Measurements from ENCODE around the gene CDC5L.

Gene CDC5L

GRCh38 chr6:44474190-44474631 lies 86.7 kb downstream of the CDC5L start:
- no peak overlapping the region for H3K27ac ChIP-seq (ENCODE audit: low read depth, low read length)
- H4K8ac ChIP-seq (ENCODE audit: low read depth, low read length) = no peak overlapping the region
- no peak overlapping the region for H2AK5ac ChIP-seq (ENCODE audit: low read length)
- no peak for DNase-seq
- H4K91ac ChIP-seq (ENCODE audit: low read depth, low read length) = no peak overlapping the region
- no peak overlapping the region for H2BK12ac ChIP-seq (ENCODE audit: low read length)
- H3K36me3 ChIP-seq (ENCODE audit: control insufficient read depth in 1 of 2, insufficient read depth in 2 of 2, low read length in 2 of 2) = no peaks in the 10 kb centered on the region
- no peak overlapping the region for H3K23ac ChIP-seq (ENCODE audit: low read length)
- H2BK120ac ChIP-seq (ENCODE audit: insufficient read depth, low read length, poor library complexity) = no peak overlapping the region
- H3K9me3 ChIP-seq (ENCODE audit: insufficient read depth, low read depth, low read length) = no peaks in the 10 kb centered on the region
- H2BK5ac ChIP-seq (ENCODE audit: low read depth, low read length, poor library complexity) = no peak overlapping the region
- no peak overlapping the region for H3K14ac ChIP-seq (ENCODE audit: low read length)
- H4K12ac ChIP-seq (ENCODE audit: low read depth, low read length) = no peak overlapping the region
- H3K27me3 ChIP-seq (ENCODE audit: insufficient read depth, low read length) = no peaks in the 10 kb centered on the region
- no peak overlapping the region for H3K4me2 ChIP-seq (ENCODE audit: low read length)
- H3K18ac ChIP-seq (ENCODE audit: low read length) = no peak overlapping the region
- no peak overlapping the region for H3K4me3 ChIP-seq (ENCODE audit: low read depth, low read length)
- H3K79me2 ChIP-seq (ENCODE audit: control insufficient read depth, insufficient read depth, low read length, poor library complexity) = no peaks in the 10 kb centered on the region
- H3K4ac ChIP-seq (ENCODE audit: low read depth, low read length) = no peak overlapping the region
- peaks cover 5 to 18% of the 10 kb centered on the region in 2 experiments for H3K4me1 ChIP-seq (ENCODE audit: control insufficient read depth in 1 of 2, insufficient read depth in 2 of 2, low read length in 2 of 2)
- H3K9ac ChIP-seq (ENCODE audit: low read length) = no peak overlapping the region
- no CpG with 5 or more reads among the region's 9 CpGs for WGBS (ENCODE audit: extremely low coverage, insufficient coverage, insufficient read length)
- H3K79me1 ChIP-seq (ENCODE audit: low read length) = peaks cover 3% of the 10 kb centered on the region
- no peak overlapping the region for H2AFZ ChIP-seq (ENCODE audit: insufficient read depth, low read length, poor library complexity)

GRCh38 chr6:44474643-44475042 lies 87.1 kb downstream of the CDC5L start:
- Histone ChIP-seq H3K4me2 (ENCODE audit: low read length) (no peak overlapping the region), H3K27me3 (ENCODE audit: insufficient read depth, low read length) (no peaks in the 10 kb centered on the region), H4K8ac (ENCODE audit: low read depth, low read length) (no peak overlapping the region), H4K91ac (ENCODE audit: low read depth, low read length) (no peak overlapping the region), H2BK5ac (ENCODE audit: low read depth, low read length, poor library complexity) (no peak overlapping the region), H3K9ac (ENCODE audit: low read length) (no peak overlapping the region), H4K12ac (ENCODE audit: low read depth, low read length) (no peak overlapping the region), H3K27ac (ENCODE audit: low read depth, low read length) (no peak overlapping the region), H2BK12ac (ENCODE audit: low read length) (no peak overlapping the region), H3K4me1 (ENCODE audit: control insufficient read depth in 1 of 2, insufficient read depth in 2 of 2, low read length in 2 of 2) (peaks cover 5 to 18% of the 10 kb centered on the region in 2 experiments), H3K36me3 (ENCODE audit: control insufficient read depth in 1 of 2, insufficient read depth in 2 of 2, low read length in 2 of 2) (no peaks in the 10 kb centered on the region), H3K14ac (ENCODE audit: low read length) (no peak overlapping the region), H2AK5ac (ENCODE audit: low read length) (no peak overlapping the region), H3K79me1 (ENCODE audit: low read length) (peaks cover 3% of the 10 kb centered on the region), H2AFZ (ENCODE audit: insufficient read depth, low read length, poor library complexity) (no peak overlapping the region), H3K79me2 (ENCODE audit: control insufficient read depth, insufficient read depth, low read length, poor library complexity) (no peaks in the 10 kb centered on the region), H3K23ac (ENCODE audit: low read length) (no peak overlapping the region), H3K4me3 (ENCODE audit: low read depth, low read length) (no peak overlapping the region), H3K9me3 (ENCODE audit: insufficient read depth, low read depth, low read length) (no peaks in the 10 kb centered on the region), H3K4ac (ENCODE audit: low read depth, low read length) (no peak overlapping the region), H2BK120ac (ENCODE audit: insufficient read depth, low read length, poor library complexity) (no peak overlapping the region), H3K18ac (ENCODE audit: low read length) (no peak overlapping the region)
- no peak for DNase-seq
- WGBS (ENCODE audit: extremely low coverage, insufficient coverage, insufficient read length) = no CpG with 5 or more reads among the region's 1 CpG

- Histone ChIP-seq H2BK120ac (ENCODE audit: insufficient read depth, low read length, poor library complexity) (no peak overlapping the region), H2BK5ac (ENCODE audit: low read depth, low read length, poor library complexity) (no peak overlapping the region), H3K4me3 (ENCODE audit: low read depth, low read length) (no peak overlapping the region), H3K9me3 (ENCODE audit: insufficient read depth, low read depth, low read length) (no peaks in the 10 kb centered on the region), H3K79me1 (ENCODE audit: low read length) (peaks cover 3% of the 10 kb centered on the region), H3K14ac (ENCODE audit: low read length) (peak overlapping the region; percentile 28), H3K36me3 (ENCODE audit: control insufficient read depth in 1 of 2, insufficient read depth in 2 of 2, low read length in 2 of 2) (no peaks in the 10 kb centered on the region), H3K9ac (ENCODE audit: low read length) (no peak overlapping the region), H3K18ac (ENCODE audit: low read length) (no peak overlapping the region), H3K4ac (ENCODE audit: low read depth, low read length) (no peak overlapping the region), H2BK12ac (ENCODE audit: low read length) (no peak overlapping the region), H4K91ac (ENCODE audit: low read depth, low read length) (no peak overlapping the region), H3K79me2 (ENCODE audit: control insufficient read depth, insufficient read depth, low read length, poor library complexity) (no peaks in the 10 kb centered on the region), H3K4me1 (ENCODE audit: control insufficient read depth in 1 of 2, insufficient read depth in 2 of 2, low read length in 2 of 2) (peaks cover 5 to 18% of the 10 kb centered on the region in 2 experiments), H3K23ac (ENCODE audit: low read length) (no peak overlapping the region), H3K27ac (ENCODE audit: low read depth, low read length) (no peak overlapping the region), H2AK5ac (ENCODE audit: low read length) (no peak overlapping the region), H3K4me2 (ENCODE audit: low read length) (no peak overlapping the region), H4K12ac (ENCODE audit: low read depth, low read length) (no peak overlapping the region), H4K8ac (ENCODE audit: low read depth, low read length) (peak overlapping the region; percentile 32), H2AFZ (ENCODE audit: insufficient read depth, low read length, poor library complexity) (no peak overlapping the region), H3K27me3 (ENCODE audit: insufficient read depth, low read length) (no peaks in the 10 kb centered on the region)
- WGBS (ENCODE audit: extremely low coverage, insufficient coverage, insufficient read length) = no CpG with 5 or more reads among the region's 6 CpGs
- no peak for DNase-seq
These were observed 87.9 kb downstream of the CDC5L start for GRCh38 chr6:44475417-44475778.

- Histone ChIP-seq H3K27me3 (ENCODE audit: insufficient read depth, low read length) (no peaks in the 10 kb centered on the region), H3K27ac (ENCODE audit: low read depth, low read length) (no peak overlapping the region), H2BK5ac (ENCODE audit: low read depth, low read length, poor library complexity) (no peak overlapping the region), H3K4me3 (ENCODE audit: low read depth, low read length) (no peak overlapping the region), H2AFZ (ENCODE audit: insufficient read depth, low read length, poor library complexity) (peak overlapping the region; percentile 61), H4K8ac (ENCODE audit: low read depth, low read length) (peak overlapping the region; percentile 67), H3K4me1 (ENCODE audit: control insufficient read depth in 1 of 2, insufficient read depth in 2 of 2, low read length in 2 of 2) (peaks cover 5 to 18% of the 10 kb centered on the region in 2 experiments), H3K4ac (ENCODE audit: low read depth, low read length) (no peak overlapping the region), H4K12ac (ENCODE audit: low read depth, low read length) (peak overlapping the region; percentile 10), H3K18ac (ENCODE audit: low read length) (no peak overlapping the region), H3K9me3 (ENCODE audit: insufficient read depth, low read depth, low read length) (no peaks in the 10 kb centered on the region), H3K36me3 (ENCODE audit: control insufficient read depth in 1 of 2, insufficient read depth in 2 of 2, low read length in 2 of 2) (no peaks in the 10 kb centered on the region), H3K79me2 (ENCODE audit: control insufficient read depth, insufficient read depth, low read length, poor library complexity) (no peaks in the 10 kb centered on the region), H3K14ac (ENCODE audit: low read length) (peak overlapping the region; percentile 51), H2BK12ac (ENCODE audit: low read length) (peak overlapping the region; percentile 90), H2BK120ac (ENCODE audit: insufficient read depth, low read length, poor library complexity) (peak overlapping the region; percentile 79), H4K91ac (ENCODE audit: low read depth, low read length) (peak overlapping the region; percentile 82), H2AK5ac (ENCODE audit: low read length) (peak overlapping the region; percentile 31), H3K79me1 (ENCODE audit: low read length) (peaks cover 3% of the 10 kb centered on the region), H3K4me2 (ENCODE audit: low read length) (no peak overlapping the region), H3K9ac (ENCODE audit: low read length) (peak overlapping the region; percentile 10), H3K23ac (ENCODE audit: low read length) (no peak overlapping the region)
- no CpG with 5 or more reads among the region's 23 CpGs for WGBS (ENCODE audit: extremely low coverage, insufficient coverage, insufficient read length)
- DNase-seq = peak; percentile 74 to 87
These were observed 88.4 kb downstream of the CDC5L start for GRCh38 chr6:44475779-44476434.

Measured in trophoblast cell (in vitro differentiated cells and primary cell).